ENCODE results near the gene COL8A1.
"Not testable (repeated sequence)": the region's sequence is repeated elsewhere in the genome, so short reads cannot be mapped to it uniquely, and the experiment has no call there.

Gene COL8A1

GRCh38 chr3:99805160-99805559 lies 166.8 kb downstream of the COL8A1 start:
- no peak for DNase-seq

- peak; percentile 30 for DNase-seq
These were observed 169.9 kb downstream of the COL8A1 start for GRCh38 chr3:99808163-99808794.

GRCh38 chr3:99809565-99809964 lies 171.2 kb downstream of the COL8A1 start:
- no peak for DNase-seq

- DNase-seq, result no peak
These were observed 172.0 kb downstream of the COL8A1 start for GRCh38 chr3:99810403-99810802.

- DNase-seq, result no peak
These were observed 178.6 kb downstream of the COL8A1 start for GRCh38 chr3:99817047-99817436.

GRCh38 chr3:99817437-99818240 lies 179.2 kb downstream of the COL8A1 start, which contains the start of gene CMSS1:
Gene CMSS1 (plus strand): TSS chr3:99817862.
- DNase-seq, result peak; percentile 99

- no peak for DNase-seq
These were observed 180.4 kb downstream of the COL8A1 start for GRCh38 chr3:99818818-99819217.

GRCh38 chr3:99823723-99824711 lies 185.6 kb downstream of the COL8A1 start:
- DNase-seq, result no peak

GRCh38 chr3:99825004-99825640 lies 186.7 kb downstream of the COL8A1 start:
- no peak for DNase-seq

GRCh38 chr3:99829844-99830243 lies 191.4 kb downstream of the COL8A1 start:
- DNase-seq, result no peak

- DNase-seq, result no peak
These were observed 195.3 kb downstream of the COL8A1 start for GRCh38 chr3:99833617-99834205.

GRCh38 chr3:99834211-99834957 lies 196.0 kb downstream of the COL8A1 start:
- DNase-seq, result no peak

GRCh38 chr3:99836681-99837080 lies 198.3 kb downstream of the COL8A1 start:
- no peak for DNase-seq

GRCh38 chr3:99837715-99838114 lies 199.3 kb downstream of the COL8A1 start:
- no peak for DNase-seq

GRCh38 chr3:99838755-99839154 lies 200.4 kb downstream of the COL8A1 start:
- no peak for DNase-seq

GRCh38 chr3:99839613-99840012 lies 201.2 kb downstream of the COL8A1 start:
- DNase-seq, result no peak

GRCh38 chr3:99841949-99842348 lies 203.6 kb downstream of the COL8A1 start:
- not testable (repeated sequence) for DNase-seq

GRCh38 chr3:99842826-99843589 lies 204.6 kb downstream of the COL8A1 start:
- peak; percentile 27 for DNase-seq

- no peak for DNase-seq
These were observed 205.3 kb downstream of the COL8A1 start for GRCh38 chr3:99843590-99844258.

- no peak for DNase-seq
These were observed 206.9 kb downstream of the COL8A1 start for GRCh38 chr3:99845331-99845730.
